LHCN-M2 (cell line): ENCODE measurements around the gene ARL5C. TPM values are rescaled to one million over a fixed set of nuclear protein-coding genes. Genes with fewer than 3 reads are reported as not detected.
"Not testable (repeated sequence)": the region's sequence is repeated elsewhere in the genome, so short reads cannot be mapped to it uniquely, and the experiment has no call there.

Experiments used
- DNase-seq: peaks from one replicate; pipeline ENCODE4 v3.0.0-alpha.2; 2012; ENCODE audit warnings: low read depth
- total RNA-seq: library from RNA; depleted of rRNA; stranded (reverse); fragments of >200 nt; gene quantifications from 2 replicates; pipeline ENCODE4 v1.2.3, GENCODE V29; 2014

Gene ARL5C
- total RNA-seq, 1 experiment from 2014 or later: not detected

DNA sequence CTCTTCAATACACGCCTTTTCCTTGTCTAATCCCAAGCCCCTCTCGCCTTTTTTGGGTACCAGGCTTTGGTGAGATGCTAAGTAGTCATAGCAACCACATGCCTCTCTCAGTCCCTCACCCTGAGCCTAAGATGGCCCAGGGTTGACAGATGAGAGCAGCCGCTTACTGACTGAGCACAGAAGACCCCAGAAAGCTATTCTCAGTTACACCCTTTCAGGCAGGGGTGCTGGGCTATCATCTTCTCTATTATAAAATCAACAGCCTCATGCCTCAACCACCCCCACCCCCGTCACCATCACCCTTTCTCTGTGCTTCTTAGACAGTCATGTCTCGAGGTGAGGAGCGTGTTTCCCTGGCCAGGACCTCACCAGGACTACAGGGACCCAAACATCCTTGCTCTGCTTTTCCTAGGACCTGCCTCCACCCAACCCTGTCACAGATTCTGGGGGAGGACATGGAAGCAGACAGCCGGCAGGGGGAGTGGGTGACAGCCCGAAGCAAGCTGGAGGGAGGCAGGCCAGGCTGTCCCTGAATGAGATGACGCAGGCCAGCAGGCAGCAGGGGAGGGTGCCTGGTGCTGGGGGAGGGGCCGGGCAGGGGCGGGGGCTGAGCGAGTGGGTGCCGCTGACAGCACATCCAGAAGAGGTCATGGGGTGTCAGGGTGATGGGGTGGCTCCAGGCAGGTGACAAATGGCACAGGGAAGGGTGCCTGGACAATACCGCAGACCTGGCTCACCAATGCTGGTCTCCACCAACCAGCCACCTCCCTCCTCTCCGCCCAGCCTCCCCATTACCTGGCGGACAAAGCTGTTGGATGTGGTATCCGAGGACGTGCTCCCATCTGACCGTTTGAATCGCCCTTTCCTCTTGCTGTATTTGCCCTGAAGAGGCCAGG, 28.4 kb upstream of the ARL5C start:
- no peak for DNase-seq

DNA sequence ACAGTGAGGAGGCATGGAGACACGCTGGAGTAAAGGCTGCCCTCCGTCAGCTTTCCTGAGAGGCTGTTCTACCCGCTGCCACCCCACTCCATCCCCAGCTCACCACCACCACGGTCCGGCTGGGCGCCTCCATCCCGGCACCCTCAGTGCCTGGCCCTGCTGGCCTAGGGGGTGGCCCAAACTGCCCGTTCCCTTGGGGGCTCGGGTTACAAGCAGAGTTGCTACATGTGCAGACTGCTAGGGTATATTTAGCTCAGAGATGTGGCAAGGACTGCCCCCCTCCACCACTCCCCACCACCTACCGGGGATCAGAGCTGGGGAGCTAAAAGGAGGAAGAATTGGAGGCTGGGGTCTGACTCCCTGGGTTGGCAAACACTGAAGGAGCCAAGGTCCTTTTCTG, 27.4 kb upstream of the ARL5C start:
- DNase-seq: no peak

DNA sequence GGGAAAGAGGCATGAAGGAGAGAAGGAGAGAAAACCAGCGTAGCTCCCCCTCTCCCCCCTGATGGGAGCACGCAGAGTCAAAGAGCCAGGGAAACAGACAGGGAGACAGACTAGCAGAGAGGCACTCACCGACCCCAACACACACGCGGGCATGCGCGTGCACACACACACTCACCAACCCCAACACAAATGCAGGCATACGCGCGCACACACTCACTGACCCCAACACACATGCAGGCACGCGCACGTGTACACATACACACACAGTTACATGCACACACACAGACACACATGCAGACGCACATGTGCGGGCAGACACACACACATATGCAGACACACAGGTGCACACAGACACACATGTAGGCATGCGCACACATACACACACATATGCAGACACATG, 26.9 kb upstream of the ARL5C start:
- no peak for DNase-seq

DNA sequence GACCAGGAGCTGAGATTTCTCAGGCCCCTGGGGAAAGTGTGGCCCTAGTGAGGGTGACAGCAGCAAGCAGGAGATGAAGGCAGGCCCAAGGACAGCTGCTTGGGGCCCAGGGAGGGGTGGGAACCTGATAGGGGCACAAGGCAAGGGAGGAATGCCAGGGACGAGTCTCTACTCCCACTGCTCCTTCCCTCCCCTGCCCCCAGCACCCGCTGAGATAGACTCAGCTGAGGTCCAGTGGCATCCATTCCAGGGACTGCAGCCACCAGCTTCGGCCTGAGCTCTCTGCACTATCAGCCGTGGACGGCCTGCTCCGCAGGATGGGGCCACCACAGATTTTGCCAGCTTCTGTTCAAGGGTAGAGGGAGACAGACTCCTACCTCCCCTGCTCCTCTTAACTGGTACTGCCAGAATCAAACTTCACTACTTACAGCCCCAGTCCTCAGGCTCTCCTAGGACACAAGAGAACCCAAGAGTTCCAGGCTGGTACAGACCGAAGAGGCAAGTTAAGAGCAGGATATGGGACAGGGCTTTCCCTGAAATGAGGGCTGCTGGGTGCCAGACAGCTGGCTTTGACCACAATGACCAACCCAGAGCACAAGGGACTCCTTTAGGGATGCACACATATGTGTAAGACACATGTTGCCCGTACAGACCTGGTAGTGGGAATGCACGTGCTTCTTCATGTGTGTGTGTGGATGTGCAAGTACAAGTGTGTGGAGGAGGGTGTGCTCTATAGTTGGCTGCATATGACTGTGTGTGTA, 26.0 kb upstream of the ARL5C start:
- DNase-seq: no peak

DNA sequence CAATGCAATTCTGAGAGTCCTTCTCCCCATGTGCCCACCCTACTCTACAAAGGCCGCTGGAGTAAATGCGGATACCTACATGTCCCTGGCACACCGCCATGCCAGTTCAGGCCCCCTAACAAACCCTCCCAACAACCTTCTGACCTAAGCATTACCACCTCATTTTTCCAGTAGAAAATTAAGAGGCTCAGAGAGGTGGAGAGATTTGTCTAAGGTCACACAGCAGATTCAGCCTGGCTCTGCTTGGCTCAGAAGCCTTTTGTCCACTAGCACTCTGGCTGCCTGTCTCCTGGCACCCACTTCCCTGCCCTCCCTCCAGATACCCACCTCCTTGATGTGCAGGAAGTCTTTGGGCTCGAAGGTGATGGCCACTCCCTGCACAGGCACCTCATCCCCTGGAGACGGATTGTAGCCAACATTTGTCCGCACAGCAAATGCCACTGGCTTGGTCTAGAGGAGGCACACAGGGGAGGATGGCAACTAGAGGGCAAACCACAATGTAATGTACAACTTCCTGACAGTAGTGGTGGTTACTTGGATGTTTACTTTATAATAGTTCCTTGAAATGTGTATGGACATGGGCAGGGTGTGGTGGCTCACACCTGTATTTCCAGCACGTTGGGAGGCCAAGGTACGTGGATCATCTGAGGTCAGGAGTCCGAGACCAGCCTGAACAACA, 21.3 kb upstream of the ARL5C start:
- DNase-seq: no peak

DNA sequence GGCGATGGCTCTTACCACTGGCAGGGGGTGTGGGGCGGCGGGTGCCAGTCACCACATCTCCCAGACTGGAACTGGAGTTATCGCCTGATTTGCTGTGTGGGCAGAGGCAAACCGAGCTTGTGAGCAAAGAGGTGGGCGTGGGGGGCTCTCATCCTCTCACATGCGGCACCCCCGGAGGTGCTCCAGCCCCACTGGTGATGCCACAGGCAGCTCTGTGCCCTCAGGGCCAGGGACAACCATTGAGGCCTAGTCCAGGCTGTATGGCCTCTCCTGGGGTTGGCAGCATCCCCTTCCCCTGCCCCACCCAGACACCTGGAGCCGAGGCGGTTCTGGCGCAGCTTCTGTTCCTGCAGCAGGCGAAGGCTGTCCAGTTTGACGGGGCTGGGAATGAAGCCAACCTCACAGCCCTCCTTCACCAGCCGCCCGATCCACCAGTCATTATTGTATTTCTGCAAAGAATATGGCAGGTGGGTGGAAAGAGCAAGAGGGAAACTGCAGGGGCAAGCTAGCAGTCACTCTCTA, 20.6 kb upstream of the ARL5C start:
- DNase-seq: no peak

DNA sequence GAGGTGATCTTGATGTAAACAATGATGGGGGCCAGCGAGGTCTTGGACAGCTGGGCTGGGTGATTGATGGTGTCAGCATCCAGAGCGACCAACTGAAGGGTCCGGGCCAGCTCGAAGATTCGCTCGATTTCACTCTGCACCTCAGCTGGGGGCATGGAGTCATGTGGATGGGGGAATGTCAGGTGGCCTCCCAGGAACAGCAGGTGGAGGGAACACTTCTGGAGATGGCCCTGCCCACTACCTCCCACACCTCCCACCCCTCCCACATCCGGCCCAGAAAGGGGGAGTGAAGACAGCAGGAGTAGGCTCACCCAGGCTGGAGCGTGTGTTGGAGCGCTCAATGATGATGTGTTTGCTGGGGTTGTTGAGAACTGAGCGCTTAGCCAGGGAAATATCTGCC, 17.8 kb upstream of the ARL5C start:
- no peak for DNase-seq

DNA sequence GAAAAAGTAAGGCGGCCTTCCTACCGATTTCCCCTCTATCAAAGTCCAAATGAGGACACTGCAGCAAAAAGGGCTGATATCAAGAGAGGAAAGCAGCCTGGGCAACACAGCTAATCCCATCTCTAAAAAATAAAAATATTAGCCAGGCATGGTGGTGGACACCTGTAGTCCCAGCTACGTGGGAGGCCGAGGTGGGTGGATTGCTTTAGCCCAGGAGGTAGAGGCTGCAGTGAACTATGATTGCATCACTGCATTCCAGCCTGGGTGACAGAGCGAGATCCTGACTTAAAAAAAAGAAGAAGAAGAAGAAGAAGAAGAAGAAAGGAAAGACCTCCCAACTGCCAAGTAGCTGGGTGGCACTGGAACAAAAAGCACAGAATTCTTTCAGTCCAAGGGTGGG, 17.1 kb upstream of the ARL5C start:
- DNase-seq: no peak

DNA sequence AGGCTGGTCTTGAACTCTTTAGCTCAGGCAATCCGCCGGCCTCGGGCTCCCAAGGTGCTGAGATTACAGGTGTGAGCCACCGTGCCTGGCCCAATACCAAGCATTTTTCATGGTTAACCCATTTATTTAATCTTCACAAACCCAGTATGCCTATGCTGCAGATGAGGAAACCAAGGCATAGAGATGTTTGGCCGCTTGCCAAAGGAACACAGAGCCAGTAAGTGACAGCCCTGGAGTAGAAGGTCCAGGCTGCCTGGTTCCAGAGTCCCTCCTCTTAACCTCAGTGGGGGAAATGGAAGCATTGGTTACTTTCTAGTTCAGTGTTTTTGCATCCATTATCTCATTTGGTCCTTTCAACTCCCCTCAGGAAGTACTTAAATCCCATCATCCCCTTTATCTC, 15.3 kb upstream of the ARL5C start:
- DNase-seq: no peak

DNA sequence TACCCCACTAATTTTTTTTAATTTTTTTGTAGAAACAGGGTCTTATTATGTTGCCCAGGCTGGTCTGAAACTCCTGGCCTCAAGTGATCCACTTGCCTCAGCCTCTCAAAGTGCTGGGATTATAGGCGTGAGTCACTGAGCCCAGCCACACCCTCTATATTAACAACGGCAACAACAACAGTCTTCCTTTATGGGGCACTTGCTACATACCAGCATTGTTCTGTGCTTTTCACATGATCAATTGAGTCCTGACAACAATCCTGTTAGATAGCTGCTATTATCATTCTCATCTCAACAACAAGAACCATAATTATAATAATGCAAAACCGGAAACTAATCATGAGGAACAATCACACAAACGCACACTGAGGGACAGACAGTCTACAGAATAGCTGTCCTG, 12.6 kb upstream of the ARL5C start:
- DNase-seq: peak; percentile 55

DNA sequence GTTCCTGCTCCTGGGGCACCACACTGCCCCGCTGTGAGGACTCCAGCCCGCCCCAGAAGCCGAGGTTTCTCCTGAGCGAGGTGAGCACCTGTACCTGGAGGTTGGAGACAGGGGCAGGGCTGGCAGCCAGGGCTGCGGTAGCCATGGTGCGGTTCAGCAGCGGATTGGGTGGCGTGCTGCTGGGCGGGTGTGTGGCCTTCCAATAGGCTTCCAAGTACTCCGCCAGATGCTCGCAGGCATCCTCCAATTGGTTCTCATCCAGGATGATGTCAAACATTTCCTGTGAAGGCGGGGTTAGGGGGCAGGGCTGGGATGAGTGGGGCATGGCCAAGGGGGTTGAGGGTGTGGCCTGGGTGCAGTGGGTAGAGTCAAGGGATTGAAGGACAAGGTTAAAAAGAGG, 11.3 kb upstream of the ARL5C start:
- DNase-seq: no peak

DNA sequence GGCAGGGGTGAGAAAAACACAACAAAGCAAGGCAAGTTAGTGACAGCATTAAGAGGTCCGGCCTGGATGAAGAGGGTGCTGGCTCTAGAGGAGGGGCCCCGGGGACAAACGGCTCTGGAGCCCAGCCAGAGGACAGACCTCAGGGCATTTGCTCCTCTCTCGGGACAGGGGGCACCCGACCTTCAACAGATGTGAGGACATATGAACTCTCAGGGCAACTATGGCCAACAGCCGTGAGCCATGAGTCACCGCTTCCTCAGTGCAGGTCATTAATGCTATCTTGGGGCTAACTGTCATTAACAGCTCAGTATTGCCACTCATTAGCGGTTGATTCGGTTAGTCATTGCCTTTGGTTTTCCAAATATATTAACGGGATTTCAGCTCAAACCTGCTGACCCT, 9.7 kb upstream of the ARL5C start:
- peak; percentile 68 for DNase-seq

DNA sequence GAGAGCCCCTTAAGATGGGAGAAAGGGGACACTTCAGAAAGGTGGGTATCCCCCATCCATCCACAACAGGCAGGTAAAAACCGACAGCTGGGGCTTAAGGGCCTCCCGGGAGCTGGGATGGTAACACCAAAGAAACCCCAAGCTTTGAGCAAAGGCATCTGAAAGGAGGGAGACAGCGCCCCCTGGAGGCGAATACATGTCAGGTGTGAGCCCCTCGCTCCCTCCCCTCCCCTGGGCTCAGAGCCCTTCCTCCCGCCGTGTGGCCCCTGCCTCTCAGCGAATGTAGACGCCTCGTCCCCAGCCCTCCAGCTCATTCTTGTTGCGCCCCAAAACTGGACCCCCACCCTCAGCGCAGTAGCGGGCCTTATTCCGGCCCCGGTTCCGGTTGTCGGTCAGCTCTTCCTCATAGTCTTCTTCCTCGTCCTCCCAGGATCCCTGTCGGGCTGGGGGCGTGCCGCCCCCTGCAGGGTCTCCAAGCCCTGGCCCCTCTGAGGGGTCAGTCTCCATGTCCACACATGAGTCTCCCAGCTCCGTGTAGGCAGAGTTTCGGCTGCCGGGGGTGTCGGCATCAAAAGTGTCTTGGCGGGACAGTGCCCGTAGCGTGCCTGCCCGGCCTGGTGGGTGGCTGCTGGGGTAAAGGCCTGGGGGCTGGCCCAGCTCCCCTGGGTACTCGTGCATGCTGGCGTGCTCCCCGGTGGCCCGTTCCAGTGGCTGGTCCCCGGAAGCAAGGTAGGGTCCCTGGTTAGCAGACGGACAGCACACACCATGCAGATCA, 9.1 kb upstream of the ARL5C start:
- peak; percentile 48 for DNase-seq

DNA sequence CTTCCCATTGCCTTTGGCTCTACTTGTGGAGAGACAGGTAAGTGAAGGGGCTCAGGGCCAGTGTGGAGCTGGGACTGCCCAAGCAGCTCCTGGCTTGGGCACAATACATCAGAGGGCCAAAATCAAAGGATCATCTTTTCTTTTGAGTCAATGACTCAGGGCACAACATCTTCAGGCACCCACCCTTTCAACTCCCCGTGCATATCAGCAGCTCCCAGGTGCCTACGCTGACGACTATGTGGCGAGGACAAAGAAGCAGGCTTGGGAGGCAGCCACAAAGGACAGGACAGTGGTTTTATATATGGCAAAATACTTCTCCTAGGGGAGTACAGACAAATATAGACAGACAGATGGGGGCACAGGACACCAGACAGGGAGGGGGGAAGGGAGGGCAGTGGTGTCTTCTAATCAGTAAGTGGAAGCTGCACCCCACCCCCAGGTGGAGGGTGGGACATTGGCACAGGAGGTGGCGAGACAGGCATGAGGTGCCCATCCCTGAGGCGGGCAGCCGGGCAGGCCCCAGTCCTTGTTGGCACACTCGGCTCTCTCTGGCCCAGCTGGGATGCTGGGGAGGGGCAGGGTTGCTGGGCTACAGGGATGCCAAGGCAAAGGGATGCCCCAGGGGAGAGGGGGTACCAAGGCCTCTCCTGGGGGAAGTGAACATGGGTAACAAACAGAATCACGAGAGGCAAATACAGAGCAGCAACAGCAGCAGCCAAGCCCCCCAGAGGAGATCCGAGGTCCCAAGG, 7.7 kb upstream of the ARL5C start:
- DNase-seq: no peak

DNA sequence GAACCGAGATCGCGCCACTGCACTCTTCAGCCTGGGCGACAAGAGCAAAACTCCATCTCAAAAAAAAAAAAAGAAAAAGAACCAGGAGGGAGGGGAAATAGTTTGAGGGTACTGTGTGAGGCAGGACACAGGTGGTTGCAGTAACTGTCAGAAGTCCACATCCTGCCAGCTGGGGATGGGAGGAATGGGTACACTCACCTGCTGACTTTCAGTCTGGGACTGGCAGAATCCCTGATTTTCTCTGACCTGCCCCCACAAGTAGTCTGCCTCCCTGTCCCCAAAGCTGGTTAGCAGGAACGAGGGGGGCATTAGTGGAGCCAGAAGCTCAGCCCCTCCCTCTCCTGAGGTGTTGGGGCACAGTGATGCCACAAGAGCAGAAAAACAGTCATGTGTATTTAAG, 7.1 kb upstream of the ARL5C start:
- DNase-seq: no peak

DNA sequence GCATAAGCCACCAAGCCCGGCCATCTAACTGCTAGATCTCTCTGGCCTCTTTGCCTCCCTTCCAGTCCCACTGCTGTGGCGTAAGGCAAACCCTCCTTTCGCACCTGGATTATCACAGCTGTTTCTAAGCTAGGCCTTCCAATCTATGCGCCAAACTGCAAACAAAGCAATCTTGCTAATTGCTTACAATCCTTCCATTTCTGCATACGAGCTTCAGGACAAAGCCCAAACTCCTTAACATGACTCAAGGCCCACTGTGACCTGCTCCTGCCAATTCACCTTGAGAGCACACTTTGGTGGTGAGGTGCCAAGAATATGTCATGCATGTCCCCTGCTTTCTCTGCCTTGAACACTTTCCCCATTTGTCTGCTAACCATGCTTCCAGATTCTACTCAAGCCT, 6.0 kb upstream of the ARL5C start:
- no peak for DNase-seq

DNA sequence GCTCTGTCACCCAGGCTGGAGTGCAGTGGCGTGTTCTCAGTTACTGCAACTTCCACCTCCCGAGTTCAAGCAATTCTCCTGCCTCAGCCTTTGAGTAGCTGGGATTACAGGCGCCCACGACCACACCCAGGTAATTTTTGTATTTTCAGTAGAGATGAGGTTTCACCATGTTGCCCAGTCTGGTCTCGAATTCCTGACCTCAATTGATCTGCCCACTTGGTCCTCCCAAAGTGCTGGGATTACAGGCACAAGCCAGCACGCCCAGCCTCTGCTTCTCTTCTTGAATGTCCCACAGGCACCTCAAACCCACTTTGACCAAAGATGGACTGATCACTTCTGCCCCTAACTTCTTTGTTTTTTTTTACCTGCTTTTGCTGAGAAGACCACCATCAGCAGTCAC, 4.6 kb upstream of the ARL5C start:
- no peak for DNase-seq

DNA sequence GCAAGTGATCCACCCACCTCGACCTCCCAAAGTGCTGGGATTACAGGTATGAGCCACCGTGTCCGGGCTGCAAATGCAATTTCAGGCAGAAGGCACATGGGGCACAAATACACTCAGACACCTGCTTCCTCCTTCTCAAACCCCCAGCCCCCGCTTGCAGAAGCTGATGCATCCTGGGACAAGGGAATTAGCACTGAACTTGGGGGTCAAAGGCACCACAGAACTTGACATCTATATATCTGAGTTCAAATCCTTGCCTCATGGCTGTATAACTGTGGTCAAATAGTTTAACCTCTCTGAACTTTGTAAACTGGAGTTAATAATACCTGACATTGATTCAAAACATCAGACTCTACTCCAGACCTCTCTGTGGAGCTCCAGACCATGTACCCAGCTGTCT, 4.1 kb upstream of the ARL5C start:
- no peak for DNase-seq

DNA sequence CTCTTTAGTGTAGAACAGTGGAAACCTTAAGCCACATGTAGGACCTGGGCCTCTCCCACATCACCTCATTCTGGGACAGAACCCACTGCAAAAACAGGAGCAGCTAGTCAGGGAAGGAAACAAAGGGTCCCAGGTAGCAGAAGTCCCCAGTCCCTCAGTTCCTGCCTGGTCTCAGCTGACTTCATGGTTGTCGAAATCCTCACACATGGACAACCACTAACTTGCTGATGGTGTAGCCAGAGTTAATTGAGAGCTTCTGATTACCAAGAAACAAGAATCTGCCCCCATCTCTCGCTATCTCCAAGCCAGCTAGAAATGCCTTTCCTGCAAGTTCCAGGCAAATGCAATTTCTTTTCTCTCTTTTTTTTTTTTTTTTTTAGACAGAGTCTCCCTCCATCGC, 3.6 kb upstream of the ARL5C start:
- no peak for DNase-seq

DNA sequence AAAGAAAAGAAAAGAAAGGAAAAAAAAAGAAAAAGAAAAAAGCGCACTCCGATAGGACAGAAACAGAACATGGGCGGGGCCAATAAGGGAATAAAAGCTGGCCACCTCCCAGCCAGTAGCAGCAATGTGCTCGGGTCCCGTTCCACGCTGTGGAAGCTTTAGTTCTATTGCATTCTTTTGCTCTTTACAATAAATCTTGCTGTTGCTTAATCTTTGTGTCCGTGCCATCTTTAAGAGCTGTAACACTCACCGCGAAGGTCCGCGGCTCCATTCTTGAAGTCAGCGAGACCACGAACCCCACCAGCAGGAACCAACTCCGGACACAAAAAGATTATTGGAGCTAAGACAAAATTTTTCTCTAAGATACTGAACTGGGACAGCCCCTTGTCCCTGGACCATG, 3.1 kb upstream of the ARL5C start:
- DNase-seq: no peak

DNA sequence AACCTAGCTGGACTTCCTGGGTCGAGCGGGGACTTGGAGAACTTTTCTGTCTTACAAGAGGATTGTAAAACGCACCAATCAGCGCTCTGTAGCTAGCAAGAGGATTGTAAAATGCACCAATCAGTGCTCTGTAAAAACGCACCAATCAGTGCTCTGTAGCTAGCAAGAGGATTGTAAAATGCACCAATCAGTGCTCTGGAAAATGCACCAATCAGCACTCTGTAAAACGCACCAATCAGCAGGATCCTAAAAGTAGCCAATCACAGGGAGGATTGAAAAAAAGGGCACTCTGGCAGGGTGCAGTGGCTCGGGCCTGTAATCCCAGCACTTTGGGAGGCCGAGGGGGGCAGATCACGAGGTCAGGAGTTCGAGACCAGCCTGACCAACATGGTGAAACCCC, 2.5 kb upstream of the ARL5C start:
- not testable (repeated sequence) for DNase-seq
